ENCODE measurements around the gene CIRBP. TPM values are rescaled to one million over a fixed set of nuclear protein-coding genes. Genes with fewer than 3 reads are reported as not detected.

The CIRBP gene
- total and polyA plus RNA-seq, 2 of the 13 experiments (the other 11 are each of a cell fraction or from before 2014, with no cell fraction given) = 133 to 140 TPM

- TF ChIP-seq MYPOP (CRISPR knock-in tag; IDR thresholded peaks at IDR 0.05) = no peak
Observed at GRCh38 chr19:1283917-1284292, 14.8 kb downstream of the CIRBP start (continued).

GRCh38 chr19:1284293-1284978 lies 15.3 kb downstream of the CIRBP start:
- FAIRE-seq (peak; percentile 56), ATAC-seq (peak; percentile 20), DNase-seq (ENCODE audit: low spot score) (no peak)
- Histone ChIP-seq H3K9me3 (ENCODE audit: low read length) (no peaks in the 10 kb centered on the region), H4K20me1 (ENCODE audit: insufficient read depth, low read length) (no peaks in the 10 kb centered on the region), H3K36me3 (replicated peaks in 1 of 2; ENCODE audit: control insufficient read depth in 1 of 2, insufficient read depth in 2 of 2, low read length in 2 of 2) (peaks cover under 1 to 3% of the 10 kb centered on the region in 2 experiments; a peak in 2 of 5 replicates), H3K9ac (ENCODE audit: insufficient read depth, low read depth, low read length) (peak overlapping the region; percentile 60), H3K4me3 (replicated peaks in 1 of 3; ENCODE audit: insufficient read depth in 1 of 3, low read depth in 2 of 3, low read length in 3 of 3) (peak overlapping the region; percentile 59 to 70 (median 63)), H3K79me2 (ENCODE audit: insufficient read depth, low read length) (peaks cover 27% of the 10 kb centered on the region), H2AFZ (ENCODE audit: low read length) (no peak overlapping the region), H3K27ac (ENCODE audit: extremely low read length, insufficient read depth, low read length) (peak overlapping the region; percentile 75), H3K4me2 (ENCODE audit: low read depth, low read length) (peak overlapping the region; percentile 89), H3K27me3 (ENCODE audit: control insufficient read depth in 1 of 2, insufficient read depth in 2 of 2, low read length in 2 of 2) (no peaks in the 10 kb centered on the region; a peak in 1 of 5 replicates), H3K4me1 (ENCODE audit: insufficient read depth, low read length) (peaks cover 53% of the 10 kb centered on the region)
- 0% methylated on average over 14 of the region's 20 CpGs for WGBS (ENCODE audit: low lambda C conversion rate)
- ChIA-PET POLR2A (interaction anchor here (0.5 to 3.5 kb wide), 20 partner anchors 9 to 207 kb away, joined by 3 to 61 read pairs (median 6); partner anchors contain the start of genes CIRBP, FAM174C and REEP6), CTCF (ENCODE audit: low intra/inter-chr PET ratio, low total read pairs) (no interaction called here)
- intact Hi-C loops (cut with micrococcal nuclease; ENCODE audit: unreplicated experiment) (no loop called here), in situ Hi-C loops (cut with HindIII; ENCODE audit: extremely low pct_ligation_motif_present, low pct_unique_long_range_greater_than_20kb) (loop anchor here (5.0 kb wide), 2 partner anchors 33 to 88 kb away; no protein-coding TSS in a partner anchor)
- no TSS peak for BruUV-seq (replicated peaks)
- no peak for TF ChIP-seq JUNB (CRISPR knock-in tag; IDR thresholded peaks at IDR 0.05; ENCODE audit: borderline replicate concordance)
- no peak for TF ChIP-seq AGO2 (optimal IDR thresholded peaks at IDR 0.05; ENCODE audit: low read depth, low read length)
- 0 out of 2 replicates have a peak, but pooled peaks have one; percentile 76 for TF ChIP-seq CHCHD3 (CRISPR knock-in tag; IDR thresholded peaks at IDR 0.05)
- TF ChIP-seq BHLHE40 (IDR thresholded peaks at IDR 0.05; ENCODE audit: low read length) = no peak
- no peak for TF ChIP-seq ETS1 (CRISPR knock-in tag; IDR thresholded peaks at IDR 0.05)
- TF ChIP-seq ZNF18 (CRISPR knock-in tag; IDR thresholded peaks at IDR 0.05; ENCODE audit: insufficient replicate concordance) = no peak
- TF ChIP-seq KLF13 (CRISPR knock-in tag; IDR thresholded peaks at IDR 0.05) = no peak
- TF ChIP-seq KLF9 (CRISPR knock-in tag; IDR thresholded peaks at IDR 0.05; ENCODE audit: low read depth) = no peak
- no peak for TF ChIP-seq CREB3 (CRISPR knock-in tag; IDR thresholded peaks at IDR 0.05)
- no peak for TF ChIP-seq BRCA1 (CRISPR knock-in tag; IDR thresholded peaks at IDR 0.05)
- TF ChIP-seq MIXL1 (CRISPR knock-in tag; IDR thresholded peaks at IDR 0.05) = no peak
- TF ChIP-seq ZNF251 (CRISPR knock-in tag; IDR thresholded peaks at IDR 0.05) = 0 out of 2 replicates have a peak, but pooled peaks have one; percentile 85
- no peak for TF ChIP-seq ADNP (CRISPR knock-in tag; IDR thresholded peaks at IDR 0.05)
- no peak for TF ChIP-seq CENPT (CRISPR knock-in tag; IDR thresholded peaks at IDR 0.05; ENCODE audit: low read depth)
- peak; percentile 25 to 70; a peak in 3 of 4 replicates for TF ChIP-seq POLR2A (IDR thresholded peaks at IDR 0.05; ENCODE audit: insufficient read depth in 1 of 2, low read depth in 2 of 2, low read length in 2 of 2)
- TF ChIP-seq ZNF704 (CRISPR knock-in tag; IDR thresholded peaks at IDR 0.05; ENCODE audit: borderline replicate concordance) = no peak
- TF ChIP-seq AHR (CRISPR knock-in tag; IDR thresholded peaks at IDR 0.05) = no peak

Measured in HepG2 (cell line).